Measurements from ENCODE around the gene MND1.

DNA sequence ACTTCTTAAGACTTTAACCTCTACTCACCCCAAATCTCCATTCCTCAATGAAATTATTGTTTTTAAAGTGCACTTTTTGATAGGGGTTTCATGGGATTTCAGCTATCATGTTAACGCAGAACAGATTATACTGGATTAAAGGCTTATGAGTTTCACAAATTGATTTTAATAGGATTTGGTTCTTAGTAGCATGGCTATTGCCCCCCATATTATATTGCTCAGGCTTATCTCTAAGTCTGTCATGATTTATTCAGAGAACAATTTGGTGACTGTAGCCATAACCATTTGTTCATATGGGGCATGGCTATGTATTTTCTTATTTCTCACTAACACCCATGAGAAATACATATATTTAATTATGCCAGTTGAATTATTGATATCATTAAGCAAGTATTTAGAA is 57.0 kb downstream of the MND1 start:
- TF ChIP-seq EZH2 (IDR thresholded peaks at IDR 0.05; ENCODE audit: insufficient read depth, poor library complexity, severe bottlenecking), result no peak
- TF ChIP-seq EZH2phosphoT487 (IDR thresholded peaks at IDR 0.05; ENCODE audit: insufficient read depth, low read depth), result no peak
